Neural cell (in vitro differentiated cells): ENCODE measurements around the gene TCF12. TPM values are rescaled to one million over a fixed set of nuclear protein-coding genes. Genes with fewer than 3 reads are reported as not detected.

Experiments
- H2AFZ ChIP-seq: fragments of 200-600, 300-800 bp; sonication (generic), shearing (Covaris generic); 2 replicates; pipeline ENCODE4 v1.6.0; 2014; ENCODE audit warnings: low read depth, mild to moderate bottlenecking, antibody characterized with exemption, low read length, moderate library complexity
- H3F3A ChIP-seq: fragments of 200-600 bp; shearing (Covaris generic); 2 replicates; pipeline ENCODE4 v1.6.1; 2016; ENCODE audit warnings: mild to moderate bottlenecking, moderate library complexity, mixed read lengths, antibody characterized with exemption, low read length; ENCODE audit not compliant: insufficient read depth, poor library complexity, severe bottlenecking
- H3K27ac ChIP-seq: fragments of 200-600, 300-800 bp; sonication (generic), shearing (Covaris generic); 2 replicates; pipeline ENCODE4 v1.5.1; 2014; ENCODE audit warnings: mild to moderate bottlenecking, low read length, moderate library complexity
- H3K27me3 ChIP-seq: fragments of 300-800, 200-600 bp; sonication (generic), shearing (Covaris generic); 2 replicates; pipeline ENCODE4 v1.6.0; 2014; ENCODE audit warnings: mild to moderate bottlenecking, low read depth, low read length, moderate library complexity; ENCODE audit not compliant: insufficient read depth
- H3K36me3 ChIP-seq: fragments of 300-800, 200-600 bp; sonication (generic), shearing (Covaris generic); 2 replicates; pipeline ENCODE4 v1.5.1; 2014; ENCODE audit warnings: mild to moderate bottlenecking, antibody characterized with exemption, low read length, moderate library complexity; ENCODE audit not compliant: insufficient read depth
- H3K4me2 ChIP-seq: fragments of 300-800, 200-600 bp; sonication (generic), shearing (Covaris generic); 2 replicates; pipeline ENCODE4 v1.6.0; 2014; ENCODE audit warnings: mild to moderate bottlenecking, low read length
- H3K4me3 ChIP-seq: fragments of 300-800, 200-600 bp; sonication (generic), shearing (Covaris generic); 2 replicates; pipeline ENCODE4 v1.5.1; 2014; ENCODE audit warnings: mild to moderate bottlenecking, low read length, moderate library complexity
- H3K79me2 ChIP-seq: fragments of 200-600 bp; shearing (Covaris generic); replicated peaks from 2 replicates; pipeline ENCODE4 v1.6.0; 2014; ENCODE audit warnings: mild to moderate bottlenecking, low read length, moderate library complexity; ENCODE audit not compliant: insufficient read depth
- H3K9ac ChIP-seq: fragments of 300-800, 200-600 bp; sonication (generic), shearing (Covaris generic); 2 replicates; pipeline ENCODE4 v1.6.1; 2016; ENCODE audit warnings: mild to moderate bottlenecking, low read length, mixed read lengths
- H3K9me2 ChIP-seq: fragments of 200-600 bp; shearing (Covaris generic); 2 replicates; pipeline ENCODE4 v1.6.1; 2016; ENCODE audit warnings: mild to moderate bottlenecking, low read length, mixed read lengths; ENCODE audit not compliant: insufficient read depth
- H3K9me3 ChIP-seq: fragments of 200-600, 300-800 bp; sonication (generic), shearing (Covaris generic); 2 replicates; pipeline ENCODE4 v1.6.1; 2016; ENCODE audit warnings: mild to moderate bottlenecking, mixed run types, low read length, moderate library complexity, mixed read lengths
- H4K20me1 ChIP-seq: fragments of 200-600 bp; shearing (Covaris generic); 2 replicates; pipeline ENCODE4 v1.6.1; 2016; ENCODE audit warnings: mild to moderate bottlenecking, mixed run types; ENCODE audit not compliant: insufficient read depth
- CTCF ChIP-seq: fragments of 450-650 bp; IDR thresholded peaks from 2 replicates; pipeline ENCODE4 v1.5.1; 2014; ENCODE audit warnings: antibody characterized with exemption, mild to moderate bottlenecking, moderate library complexity; ENCODE audit not compliant: poor library complexity, severe bottlenecking
- EP300 ChIP-seq: fragments of 450-650 bp; conservative IDR thresholded peaks from 2 replicates; pipeline ENCODE4 v1.6.1; 2014; ENCODE audit warnings: antibody characterized with exemption, mild to moderate bottlenecking, moderate library complexity; ENCODE audit not compliant: poor library complexity, severe bottlenecking
- EZH2 ChIP-seq: fragments of 200-600, 300-800 bp; shearing (Covaris generic), sonication (generic); IDR thresholded peaks from 2 replicates; pipeline ENCODE4 v1.6.1; 2014; ENCODE audit warnings: antibody characterized with exemption, low read length, borderline replicate concordance, mild to moderate bottlenecking; ENCODE audit not compliant: insufficient read depth, poor library complexity, severe bottlenecking
- MXI1 ChIP-seq: fragments of 450-650 bp; conservative IDR thresholded peaks from 2 replicates; pipeline ENCODE4 v1.6.1; 2014; ENCODE audit warnings: antibody characterized with exemption, mild to moderate bottlenecking; ENCODE audit not compliant: poor library complexity, severe bottlenecking
- POLR2AphosphoS5 ChIP-seq: IDR thresholded peaks from 2 replicates; pipeline ENCODE4 v1.6.1; 2012
- RAD21 ChIP-seq: fragments of 450-650 bp; conservative IDR thresholded peaks from 2 replicates; pipeline ENCODE4 v1.6.1; 2014; ENCODE audit warnings: antibody characterized with exemption, mild to moderate bottlenecking, moderate library complexity
- REST ChIP-seq: IDR thresholded peaks from 2 replicates; pipeline ENCODE4 v1.6.1; 2012; ENCODE audit warnings: borderline replicate concordance
- SMC3 ChIP-seq: fragments of 450-650 bp; conservative IDR thresholded peaks from 2 replicates; pipeline ENCODE4 v1.6.1; 2014; ENCODE audit warnings: antibody characterized with exemption, mild to moderate bottlenecking, moderate library complexity; ENCODE audit not compliant: poor library complexity
- TAF1 ChIP-seq: IDR thresholded peaks from 2 replicates; pipeline ENCODE4 v1.6.1; 2012; ENCODE audit warnings: low read depth
- polyA plus RNA-seq: library from polyadenylated mRNA; depleted of rRNA; stranded (reverse); fragments of >200 nt; gene quantifications from 2 replicates; pipeline ENCODE4 v1.2.3, GENCODE V29; 2014

TCF12 gene
- polyA plus RNA-seq, 1 donor from 2014 or later, result 52.7 TPM

GRCh38 chr15:57118013-57118799 lies 199.8 kb downstream of the TCF12 start:
- Histone ChIP-seq H3K9me2 (no peaks in the 10 kb centered on the region), H3K4me2 (no peak overlapping the region), H3K4me3 (no peak overlapping the region), H4K20me1 (no peaks in the 10 kb centered on the region), H3K9ac (no peak overlapping the region), H3K27ac (no peak overlapping the region), H3F3A (no peaks in the 10 kb centered on the region), H3K9me3 (no peaks in the 10 kb centered on the region), H3K36me3 (no peaks in the 10 kb centered on the region), H3K79me2 (peaks cover 18% of the 10 kb centered on the region), H2AFZ (no peak overlapping the region), H3K27me3 (no peaks in the 10 kb centered on the region)
- TF ChIP-seq POLR2AphosphoS5 (no peak), EZH2 (no peak), CTCF (no peak), TAF1 (no peak)

GRCh38 chr15:57122080-57122840 lies 203.8 kb downstream of the TCF12 start:
- TF ChIP-seq REST, result no peak
- no peak for TF ChIP-seq EZH2
- no peak for TF ChIP-seq MXI1
- no peak for TF ChIP-seq TAF1
- no peak for TF ChIP-seq RAD21
- no peak for TF ChIP-seq CTCF
- TF ChIP-seq SMC3, result no peak
- no peak for TF ChIP-seq EP300
- TF ChIP-seq POLR2AphosphoS5, result no peak
- Histone ChIP-seq H3K4me2 (no peak overlapping the region), H3K9ac (no peak overlapping the region), H3K27ac (no peak overlapping the region), H4K20me1 (no peaks in the 10 kb centered on the region), H3K36me3 (no peaks in the 10 kb centered on the region), H3K27me3 (no peaks in the 10 kb centered on the region), H3K79me2 (peaks cover 9% of the 10 kb centered on the region), H3K9me2 (no peaks in the 10 kb centered on the region), H3F3A (no peaks in the 10 kb centered on the region), H3K4me3 (no peak overlapping the region), H3K9me3 (no peaks in the 10 kb centered on the region), H2AFZ (no peak overlapping the region)
